GM21619 (cell line): ENCODE measurements around the gene MPP4.

ENCODE experiments used
- ATAC-seq: cut with Tn5 transposase; IDR thresholded peaks from one replicate; pipeline ENCODE4 v1.9.1; 2021; ENCODE audit not compliant: unreplicated experiment

The MPP4 gene

GRCh38 chr2:201631041-201631440, 67.4 kb downstream of the MPP4 start:
- no peak for ATAC-seq

- ATAC-seq, result no peak
Observed at GRCh38 chr2:201630577-201630976, 67.9 kb downstream of the MPP4 start.

DNA sequence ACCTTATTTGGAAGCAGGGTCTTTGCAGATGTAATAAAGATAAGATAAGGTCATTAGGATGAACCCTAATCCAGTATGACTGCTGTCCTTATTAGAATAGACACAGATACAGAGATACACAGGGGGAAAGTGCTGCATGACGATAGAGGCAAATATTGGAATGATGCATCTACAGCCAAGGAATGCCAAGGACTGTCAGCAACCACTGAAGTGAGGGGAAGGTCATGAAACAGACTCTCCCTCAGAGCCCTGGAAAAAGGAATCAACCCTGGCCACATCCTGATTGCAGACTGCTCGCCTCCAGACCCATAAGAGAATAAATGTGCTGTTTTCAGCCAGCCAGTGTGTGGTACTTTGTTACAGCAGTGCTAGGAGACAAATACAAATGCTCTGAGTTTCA, 69.9 kb downstream of the MPP4 start:
- no peak for ATAC-seq

GRCh38 chr2:201622306-201622970, 76.0 kb downstream of the MPP4 start:
- ATAC-seq, result no peak

GRCh38 chr2:201621293-201621999, 77.0 kb downstream of the MPP4 start:
- no peak for ATAC-seq

DNA sequence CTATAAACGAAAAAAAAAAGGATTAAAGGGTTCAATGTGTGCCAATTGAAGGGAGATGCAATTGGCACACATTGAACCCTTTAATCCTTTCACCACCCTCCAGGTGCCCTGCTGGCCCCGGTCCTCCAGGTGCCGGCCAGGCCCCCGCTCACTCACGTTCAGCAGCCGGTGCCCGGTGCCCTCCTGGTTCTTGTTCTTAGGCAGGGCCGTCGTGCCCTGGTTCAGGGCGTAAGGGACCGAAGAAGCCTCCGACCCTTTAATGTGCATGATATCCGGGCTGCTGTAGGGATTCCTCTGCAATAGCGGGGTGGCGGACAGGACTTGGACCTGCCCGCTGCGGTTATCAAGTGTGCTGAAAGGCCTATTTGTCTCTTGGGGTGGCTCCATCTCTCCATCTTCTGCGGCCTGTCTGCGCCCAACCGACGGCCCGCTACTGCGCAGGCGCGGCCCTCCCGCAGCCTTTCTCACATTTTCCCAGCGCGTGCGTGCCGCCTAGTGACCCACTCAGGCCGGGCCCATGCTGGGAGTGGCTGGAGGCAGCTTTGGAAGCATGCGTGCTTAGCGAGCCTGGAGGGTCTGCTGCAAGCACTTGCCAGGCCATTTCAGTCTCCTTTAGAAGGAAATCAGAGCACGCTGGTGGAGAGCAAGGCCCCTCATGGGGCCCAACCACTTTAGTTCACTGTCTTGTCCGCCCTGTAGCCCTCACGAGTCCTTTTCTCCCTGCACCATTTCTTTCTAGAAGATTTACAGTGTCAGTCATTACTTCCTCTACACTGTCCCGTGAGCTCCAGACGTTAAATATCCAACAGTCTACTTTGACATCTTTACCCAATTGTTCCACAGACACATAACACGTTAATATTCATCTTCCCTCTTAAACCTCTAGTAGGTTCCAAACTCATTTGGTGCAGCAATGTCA, 79.4 kb downstream of the MPP4 start:
- no peak for ATAC-seq

- no peak for ATAC-seq
Observed at GRCh38 chr2:201608021-201608420, 90.4 kb downstream of the MPP4 start.

GRCh38 chr2:201607568-201607967, 90.9 kb downstream of the MPP4 start:
- no peak for ATAC-seq

DNA sequence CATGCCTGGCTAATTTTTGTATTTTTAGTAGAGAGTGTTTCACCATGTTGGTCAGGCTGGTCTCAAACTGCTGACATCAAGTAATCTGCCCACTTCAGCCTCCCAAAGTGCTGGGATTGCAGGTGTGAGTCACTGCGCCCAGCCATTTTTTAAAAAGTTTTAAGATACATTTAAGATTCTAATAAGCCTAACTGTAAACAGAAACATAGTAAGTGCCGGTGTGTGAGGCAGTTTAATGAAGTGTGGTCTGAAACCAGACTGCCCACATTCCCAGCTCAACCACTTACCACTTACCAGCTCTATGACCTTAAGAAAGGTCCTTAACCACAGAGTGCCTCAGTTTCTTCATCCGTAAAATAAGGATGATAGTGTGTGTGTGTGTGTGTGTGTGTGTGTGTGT, 97.5 kb downstream of the MPP4 start:
- no peak for ATAC-seq

GRCh38 chr2:201597397-201597796, 101.0 kb downstream of the MPP4 start:
- ATAC-seq, result no peak
